Gastrocnemius medialis (tissue), 4 donors: Measurements from ENCODE around the gene ITGB7. TPM values are rescaled to one million over a fixed set of nuclear protein-coding genes. Genes with fewer than 3 reads are reported as not detected.

ENCODE experiments used
- ATAC-seq, 2 donors: fragments of 150-250 bp; one replicate each; pipeline ENCODE4 v1.9.1; 2016
- DNase-seq, 2 donors: peaks; one replicate each; pipeline ENCODE4 v3.0.0-alpha.2; 2019
- H3K27ac ChIP-seq, 4 donors: fragments of 200-600 bp; sonication (generic); 1 replicate in 1 of 4; 2 replicates in 3 of 4; pipeline ENCODE4 v1.5.1; 2016 to 2018; ENCODE audit warnings: mild to moderate bottlenecking in 2 of 4, moderate library complexity in 1 of 4
- H3K27me3 ChIP-seq, 3 donors: fragments of 200-600 bp; sonication (generic) in 2 of 3; 1 replicate in 1 of 3; 2 replicates in 2 of 3; pipeline versions ENCODE4 v1.5.1 to v1.6.0; 2016 to 2019; ENCODE audit warnings: mild to moderate bottlenecking in 1 of 3, moderate library complexity in 1 of 3
- H3K36me3 ChIP-seq, 2 donors: fragments of 200-600 bp; sonication (generic) in 1 of 2; one replicate each; pipeline ENCODE4 v1.5.1; 2017 to 2018
- H3K4me1 ChIP-seq, 2 donors: fragments of 200-600 bp; sonication (generic) in 1 of 2; one replicate each; pipeline ENCODE4 v1.5.1; 2016 to 2017; ENCODE audit warnings: mild to moderate bottlenecking in 2 of 2
- H3K4me3 ChIP-seq, 4 donors: fragments of 200-600 bp; sonication (generic) in 3 of 4; 1 replicate in 1 of 4; 2 replicates in 3 of 4; pipeline ENCODE4 v1.5.1; 2016 to 2019; ENCODE audit warnings: mild to moderate bottlenecking in 2 of 4
- H3K9me3 ChIP-seq, 3 donors: fragments of 200-600 bp; sonication (generic) in 2 of 3; 1 replicate in 1 of 3; 2 replicates in 2 of 3; pipeline ENCODE4 v1.5.1; 2016 to 2019
- POLR2A ChIP-seq, 2 donors: fragments of 450-650 bp; IDR thresholded peaks; one replicate each; pipeline ENCODE4 v1.6.1; 2017; ENCODE audit warnings: antibody characterized with exemption in 2 of 2, mild to moderate bottlenecking in 2 of 2, moderate library complexity in 2 of 2
- in situ Hi-C, 4 donors: fragments of 200-750 bp; cut with MboI; loops; one replicate each; pipeline versions ENCODE4 v1.15.0 to v1.8.0; 2017; ENCODE audit warnings: low sequenced_read_pairs in 4 of 4
- intact Hi-C: fragments of 100-400 bp; cut with DNase I; formaldehyde crosslinking; loops from one replicate; pipeline ENCODE4 v1.15.1; 2023; ENCODE audit warnings: low total_unique reads
- total RNA-seq, 4 donors: library from RNA; depleted of rRNA; stranded (reverse); fragments of >200 nt; gene quantifications; one replicate each; pipeline versions ENCODE4 v1.1.0 to v1.2.3, GENCODE V29; 2016
- TF ChIP-seq, protein P1 (sequence below), 5 experiments: fragments of 450-650 bp in 3 of 5; fragments of 200-600 bp in 2 of 5; sonication (generic) in 2 of 5; IDR thresholded peaks in 4 of 5; conservative IDR thresholded peaks in 1 of 5; 1 replicate in 4 of 5; 2 replicates in 1 of 5; pipeline ENCODE4 v1.5.1; 2016 to 2019; ENCODE audit warnings: antibody characterized with exemption in 5 of 5, mild to moderate bottlenecking in 3 of 5, moderate library complexity in 3 of 5

Gene ITGB7
- total RNA-seq, 4 donors from 2014 or later = 0.73 to 0.81 TPM; not detected in 2

DNA sequence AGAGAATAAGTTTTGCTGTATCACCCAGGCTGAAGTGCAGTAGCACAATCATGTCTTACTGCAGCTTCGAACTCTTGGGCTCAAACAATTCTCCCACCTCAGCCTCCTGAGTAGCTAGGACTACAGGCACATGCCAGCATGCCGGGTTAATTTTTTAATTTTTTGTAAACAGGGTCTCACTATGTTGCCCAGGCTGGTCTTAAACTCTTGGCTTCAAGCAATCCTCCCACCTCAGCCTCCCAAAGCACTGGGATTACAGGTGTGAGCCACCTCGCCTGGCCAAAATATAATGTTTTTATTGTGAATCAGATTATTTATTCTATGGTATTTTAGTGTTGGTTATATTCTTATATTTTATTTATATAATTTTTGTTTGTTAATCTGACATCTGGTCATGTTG lies 30.3 kb downstream of the ITGB7 start:
- Histone ChIP-seq H3K27ac (no peak overlapping the region), H3K9me3 (no peaks in the 10 kb centered on the region), H3K4me3 (no peak overlapping the region), H3K27me3 (no peaks in the 10 kb centered on the region), H3K36me3 (no peaks in the 10 kb centered on the region), H3K4me1 (peaks cover 13 to 14% of the 10 kb centered on the region in 2 donors)
- intact Hi-C loops (no loop called here), in situ Hi-C loops (loop anchor here in 1 of 4 donors (25.0 kb wide), 1 partner anchor 114 kb away; the partner anchor contains the start of gene TNS2)
- ATAC-seq (no peak), DNase-seq (no peak)
- TF ChIP-seq, protein P1, sequence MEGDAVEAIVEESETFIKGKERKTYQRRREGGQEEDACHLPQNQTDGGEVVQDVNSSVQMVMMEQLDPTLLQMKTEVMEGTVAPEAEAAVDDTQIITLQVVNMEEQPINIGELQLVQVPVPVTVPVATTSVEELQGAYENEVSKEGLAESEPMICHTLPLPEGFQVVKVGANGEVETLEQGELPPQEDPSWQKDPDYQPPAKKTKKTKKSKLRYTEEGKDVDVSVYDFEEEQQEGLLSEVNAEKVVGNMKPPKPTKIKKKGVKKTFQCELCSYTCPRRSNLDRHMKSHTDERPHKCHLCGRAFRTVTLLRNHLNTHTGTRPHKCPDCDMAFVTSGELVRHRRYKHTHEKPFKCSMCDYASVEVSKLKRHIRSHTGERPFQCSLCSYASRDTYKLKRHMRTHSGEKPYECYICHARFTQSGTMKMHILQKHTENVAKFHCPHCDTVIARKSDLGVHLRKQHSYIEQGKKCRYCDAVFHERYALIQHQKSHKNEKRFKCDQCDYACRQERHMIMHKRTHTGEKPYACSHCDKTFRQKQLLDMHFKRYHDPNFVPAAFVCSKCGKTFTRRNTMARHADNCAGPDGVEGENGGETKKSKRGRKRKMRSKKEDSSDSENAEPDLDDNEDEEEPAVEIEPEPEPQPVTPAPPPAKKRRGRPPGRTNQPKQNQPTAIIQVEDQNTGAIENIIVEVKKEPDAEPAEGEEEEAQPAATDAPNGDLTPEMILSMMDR (IDR thresholded peaks at IDR 0.05 in 4 of 5, conservative IDR thresholded peaks at IDR 0.05 in 1 of 5) = no peak
- TF ChIP-seq POLR2A (IDR thresholded peaks at IDR 0.05) = no peak

DNA sequence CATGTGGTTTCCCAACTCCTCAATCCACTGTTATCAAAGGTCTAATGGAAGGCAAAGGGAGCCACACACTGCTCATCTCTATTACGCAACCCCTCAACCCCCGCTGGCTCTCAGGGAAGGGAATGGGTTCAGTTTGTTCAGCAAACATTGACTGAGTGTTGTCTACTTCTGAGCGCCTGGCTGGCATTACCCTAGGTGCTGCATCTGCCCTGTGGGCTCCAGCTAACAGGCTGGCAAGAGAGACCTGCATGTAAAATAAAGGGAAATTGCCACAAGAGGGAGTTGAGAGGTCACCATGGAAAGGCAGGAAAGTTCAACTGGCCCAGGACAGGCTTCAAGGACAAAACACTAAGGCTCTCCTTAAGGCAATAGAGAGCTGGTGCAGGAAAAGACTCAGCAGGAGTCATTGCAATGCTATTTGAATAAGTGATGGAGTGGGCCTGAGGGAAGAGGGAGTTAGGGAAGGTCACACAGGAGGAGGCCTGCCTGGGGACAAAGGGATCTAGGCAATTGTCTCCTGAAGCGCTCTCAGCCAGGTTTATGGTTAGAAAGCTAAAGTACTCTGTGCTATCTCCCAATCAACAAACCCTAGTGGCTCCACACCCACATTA lies 32.1 kb downstream of the ITGB7 start:
- ATAC-seq (no peak), DNase-seq (no peak)
- Histone ChIP-seq H3K36me3 (no peaks in the 10 kb centered on the region), H3K4me3 (no peak overlapping the region), H3K4me1 (peaks cover 7 to 8% of the 10 kb centered on the region in 2 donors), H3K27ac (no peak overlapping the region), H3K27me3 (no peaks in the 10 kb centered on the region), H3K9me3 (no peaks in the 10 kb centered on the region)
- in situ Hi-C loops (loop anchor here in 1 of 4 donors (25.0 kb wide), 1 partner anchor 113 kb away; the partner anchor contains the start of gene TNS2), intact Hi-C loops (no loop called here)
- no peak for TF ChIP-seq POLR2A (IDR thresholded peaks at IDR 0.05)
- TF ChIP-seq, protein P1 (IDR thresholded peaks at IDR 0.05 in 4 of 5, conservative IDR thresholded peaks at IDR 0.05 in 1 of 5) = no peak

DNA sequence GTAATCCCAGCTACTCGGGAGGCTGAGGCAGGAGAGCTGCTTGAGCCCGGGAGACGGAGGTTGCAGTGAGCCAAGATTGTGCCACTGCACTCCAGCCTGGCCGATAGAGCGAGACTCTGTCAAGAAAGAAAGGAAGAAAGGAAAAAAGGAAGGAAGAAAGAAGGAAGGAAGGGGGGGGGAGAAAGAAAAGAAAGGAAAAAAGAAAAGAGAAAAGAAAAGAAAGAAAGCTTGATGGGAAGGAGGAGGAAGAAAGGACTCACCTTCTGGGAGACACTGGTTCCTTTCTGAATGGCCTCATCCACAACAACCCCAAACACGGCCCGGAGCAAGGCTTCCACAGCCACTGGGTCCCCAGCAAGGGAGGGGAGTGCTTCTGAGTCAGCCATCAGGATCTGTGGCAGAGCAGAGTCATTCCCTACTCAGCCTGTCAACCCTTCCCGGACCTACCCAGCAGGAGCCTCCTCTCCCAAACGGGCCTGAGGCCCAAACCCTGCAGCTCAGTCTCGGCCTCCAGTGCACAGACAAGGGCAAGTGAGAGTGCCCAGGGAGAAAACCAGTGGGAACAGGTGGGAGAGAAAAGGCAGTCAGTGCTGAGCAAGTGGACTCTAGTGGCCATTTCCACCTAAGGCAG lies 33.9 kb downstream of the ITGB7 start:
- TF ChIP-seq POLR2A (IDR thresholded peaks at IDR 0.05) = no peak
- TF ChIP-seq, protein P1 (IDR thresholded peaks at IDR 0.05 in 4 of 5, conservative IDR thresholded peaks at IDR 0.05 in 1 of 5) = no peak
- intact Hi-C loops = no loop called here
- in situ Hi-C loops = no loop called here
- DNase-seq = no peak
- no peak for ATAC-seq
- Histone ChIP-seq H3K36me3 (no peaks in the 10 kb centered on the region), H3K4me3 (no peak overlapping the region), H3K9me3 (no peaks in the 10 kb centered on the region), H3K27me3 (no peaks in the 10 kb centered on the region), H3K4me1 (no peaks in the 10 kb centered on the region), H3K27ac (no peak overlapping the region)

DNA sequence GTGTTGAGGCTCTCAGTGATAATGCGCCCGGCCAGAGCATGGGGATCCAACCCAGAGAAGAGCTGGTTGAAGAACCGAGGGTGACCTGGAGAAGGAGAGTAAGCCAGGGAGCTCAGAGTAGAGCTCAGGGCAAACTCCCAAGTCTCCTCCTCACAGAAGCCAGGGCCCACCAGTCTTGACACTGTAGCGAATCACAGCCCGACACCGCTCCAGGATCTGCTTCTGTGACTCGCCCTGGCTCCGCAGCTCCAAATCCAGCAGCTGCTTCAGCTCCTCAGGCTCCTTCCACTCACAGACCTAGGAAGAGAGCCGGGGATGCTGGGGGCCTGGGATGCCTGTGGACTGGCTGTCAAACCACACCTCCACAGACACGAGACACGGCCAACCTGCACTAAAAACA lies 34.7 kb downstream of the ITGB7 start:
- Histone ChIP-seq H3K36me3 (no peaks in the 10 kb centered on the region), H3K4me3 (no peak overlapping the region), H3K9me3 (no peaks in the 10 kb centered on the region), H3K27me3 (no peaks in the 10 kb centered on the region), H3K4me1 (no peaks in the 10 kb centered on the region), H3K27ac (no peak overlapping the region)
- in situ Hi-C loops (no loop called here), intact Hi-C loops (no loop called here)
- no peak for ATAC-seq
- TF ChIP-seq POLR2A (IDR thresholded peaks at IDR 0.05) = no peak
- TF ChIP-seq, protein P1 (IDR thresholded peaks at IDR 0.05 in 4 of 5, conservative IDR thresholded peaks at IDR 0.05 in 1 of 5) = no peak
- no peak for DNase-seq
